MM.1S (cell line): ENCODE data around the gene MAGI2.

Experiments used
- CTCF ChIP-seq: fragments of 300-600 bp; sonication (generic); IDR thresholded peaks from 2 replicates; pipeline ENCODE4 v1.5.1; 2016; ENCODE audit warnings: antibody characterized with exemption, low read length, mixed read lengths
- EZH2 ChIP-seq: fragments of 300-600 bp; sonication (generic); optimal IDR thresholded peaks from 2 replicates; pipeline ENCODE3; 2017; ENCODE audit warnings: low read depth, mild to moderate bottlenecking, antibody characterized with exemption, low read length, mixed read lengths
- EZH2phosphoT487 ChIP-seq: fragments of 300-600 bp; sonication (generic); IDR thresholded peaks from 2 replicates; pipeline ENCODE4 v1.6.1; 2018; ENCODE audit warnings: antibody characterized with exemption, low read length

- TF ChIP-seq CTCF, result no peak
- no peak for TF ChIP-seq EZH2
- no peak for TF ChIP-seq EZH2phosphoT487
Measured at GRCh38 chr7:79241288-79242060, 212.0 kb downstream of the MAGI2 start.
